GM23338 (cell line): ENCODE measurements around the gene CYP3A5. TPM values are rescaled to one million over a fixed set of nuclear protein-coding genes. Genes with fewer than 3 reads are reported as not detected.

Experiments
- ATAC-seq: fragments of 200-7000 bp; cut with Tn5 transposase; 3 replicates; pipeline ENCODE4 v1.9.1; 2020
- DNase-seq: peaks from one replicate; pipeline ENCODE4 v3.0.0-alpha.2; 2015; ENCODE audit warnings: low spot score
- H2AFZ ChIP-seq: fragments of 200-600 bp; sonication (generic); 2 replicates; pipeline ENCODE4 v1.8.0; 2016; ENCODE audit warnings: antibody characterized with exemption, mild to moderate bottlenecking, moderate library complexity
- H3F3A ChIP-seq: fragments of 200-600 bp; sonication (generic); replicated peaks from 2 replicates; pipeline ENCODE4 v1.8.0; 2017; ENCODE audit warnings: antibody characterized with exemption, mixed run types, low read depth
- H3K27ac ChIP-seq: fragments of 200-600 bp; sonication (generic); 2 replicates; pipeline ENCODE4 v1.6.1; 2016; ENCODE audit warnings: low read depth
- H3K27me3 ChIP-seq: fragments of 200-600 bp; sonication (generic); 2 replicates; pipeline ENCODE4 v1.8.0; 2016; ENCODE audit warnings: mild to moderate bottlenecking, mixed run types, moderate library complexity; ENCODE audit not compliant: insufficient read depth
- H3K36me3 ChIP-seq: fragments of 200-600 bp; sonication (generic); 2 replicates; pipeline ENCODE4 v1.8.0; 2016; ENCODE audit warnings: mild to moderate bottlenecking; ENCODE audit not compliant: insufficient read depth
- H3K4me1 ChIP-seq: fragments of 200-600 bp; sonication (generic); 2 replicates; pipeline ENCODE4 v1.8.0; 2016; ENCODE audit warnings: mild to moderate bottlenecking, moderate library complexity; ENCODE audit not compliant: insufficient read depth
- H3K4me2 ChIP-seq: fragments of 200-600 bp; sonication (generic); 2 replicates; pipeline ENCODE4 v1.7.1; 2017; ENCODE audit warnings: mixed run types
- H3K4me3 ChIP-seq: fragments of 200-600 bp; sonication (generic); 2 replicates; pipeline ENCODE4 v1.6.1; 2016; ENCODE audit warnings: mixed run types
- H3K79me2 ChIP-seq: fragments of 200-600 bp; sonication (generic); replicated peaks from 2 replicates; pipeline ENCODE4 v1.8.0; 2017; ENCODE audit warnings: mild to moderate bottlenecking; ENCODE audit not compliant: insufficient read depth
- H3K9me2 ChIP-seq: fragments of 200-600 bp; sonication (generic); 2 replicates; pipeline ENCODE4 v1.8.0; 2017; ENCODE audit not compliant: insufficient read depth
- H4K20me1 ChIP-seq: fragments of 200-600 bp; sonication (generic); replicated peaks from 2 replicates; pipeline ENCODE4 v1.8.0; 2017; ENCODE audit warnings: mild to moderate bottlenecking; ENCODE audit not compliant: insufficient read depth
- H3K27ac Mint-ChIP-seq: 2 replicates; pipeline ENCODE4 v1.8.0; 2020; ENCODE audit warnings: inconsistent platforms, mild to moderate bottlenecking, moderate library complexity, mixed read lengths
- H3K27me3 Mint-ChIP-seq: 3 replicates; pipeline ENCODE4 v1.8.0; 2022; ENCODE audit warnings: low read depth, mild to moderate bottlenecking, moderate library complexity, mixed read lengths, inconsistent platforms; ENCODE audit not compliant: insufficient read depth, poor library complexity
- H3K36me3 Mint-ChIP-seq: 3 replicates; pipeline ENCODE4 v1.8.0; 2021; ENCODE audit warnings: low read depth, mild to moderate bottlenecking, inconsistent platforms, moderate library complexity, mixed read lengths
- H3K4me1 Mint-ChIP-seq: 3 replicates; pipeline ENCODE4 v1.8.0; 2020; ENCODE audit warnings: mild to moderate bottlenecking, inconsistent platforms, mixed read lengths
- H3K4me3 Mint-ChIP-seq: 3 replicates; pipeline ENCODE4 v1.8.0; 2021; ENCODE audit warnings: moderate library complexity, mild to moderate bottlenecking, inconsistent platforms, mixed read lengths
- H3K9me3 Mint-ChIP-seq: 3 replicates; pipeline ENCODE4 v1.8.0; 2020; ENCODE audit warnings: moderate library complexity, mild to moderate bottlenecking, inconsistent platforms, mixed read lengths
- CREB1 ChIP-seq: fragments of 250-450 bp; sonication (Bioruptor Pico); IDR thresholded peaks from 2 replicates; pipeline ENCODE4 v1.5.0; 2020; ENCODE audit warnings: low read depth, mild to moderate bottlenecking, moderate library complexity
- CTCF ChIP-seq, 2 experiments: fragments of 200-600 bp in 1 of 2; sonication (generic) in 1 of 2; conservative IDR thresholded peaks; 2 replicates each; pipeline versions ENCODE4 v1.5.1 to v1.6.1; 2016 to 2017; ENCODE audit warnings: antibody characterized with exemption in 2 of 2, low read depth in 2 of 2, mild to moderate bottlenecking in 2 of 2, moderate library complexity in 1 of 2
- EZH2phosphoT487 ChIP-seq: fragments of 200-600 bp; sonication (generic); IDR thresholded peaks from one replicate; pipeline ENCODE4 v1.8.1; 2018; ENCODE audit warnings: antibody characterized with exemption; ENCODE audit not compliant: unreplicated experiment
- REST ChIP-seq: IDR thresholded peaks from one replicate; pipeline ENCODE4 v1.6.1; 2018; ENCODE audit warnings: antibody characterized with exemption; ENCODE audit not compliant: unreplicated experiment
- STAT1 ChIP-seq: IDR thresholded peaks from one replicate; pipeline ENCODE4 v1.6.1; 2016; ENCODE audit warnings: antibody characterized with exemption; ENCODE audit not compliant: unreplicated experiment
- ZNF331 ChIP-seq: fragments of 250-450 bp; sonication (Bioruptor Pico); IDR thresholded peaks from 2 replicates; pipeline ENCODE4 v1.5.0; 2020; ENCODE audit warnings: low read depth, mild to moderate bottlenecking, moderate library complexity
- polyA plus RNA-seq: library from polyadenylated mRNA; unstranded; fragments of >200 nt; fragmentation: Nextera tagmentation; extraction: Ambion mirVana; gene quantifications from 2 replicates; pipeline ENCODE4 v1.2.1, GENCODE V29; 2016
- total RNA-seq: library from RNA; depleted of rRNA; stranded (reverse); fragments of >200 nt; shearing (Covaris generic); gene quantifications from 2 replicates; pipeline ENCODE4 v1.2.3, GENCODE V29; 2014

Gene CYP3A5
- total and polyA plus RNA-seq, 2 experiments from 2014 or later: 1.2 TPM; not detected in 1

- TF ChIP-seq CTCF (conservative IDR thresholded peaks at IDR 0.05; ENCODE audit: low read depth in 2 of 2): no peak
- TF ChIP-seq ZNF331: no peak
Measured at GRCh38 chr7:99623091-99623693, 56.6 kb downstream of the CYP3A5 start (continued).

- no peak for ATAC-seq
Measured at GRCh38 chr7:99622596-99622995, 57.2 kb downstream of the CYP3A5 start.

GRCh38 chr7:99621271-99621670 lies 58.5 kb downstream of the CYP3A5 start:
- ATAC-seq (no peak), DNase-seq (no peak)
- Histone ChIP-seq H3K4me1 (peaks cover 5% of the 10 kb centered on the region; the same call in 1 of the 2 replicates), H3F3A (no peaks in the 10 kb centered on the region), H3K36me3 (peaks cover 12% of the 10 kb centered on the region), H3K27me3 (no peaks in the 10 kb centered on the region), H2AFZ (no peak overlapping the region), H3K4me3 (no peak overlapping the region), H3K27ac (no peak overlapping the region), H4K20me1 (peaks cover 9% of the 10 kb centered on the region), H3K9me2 (no peaks in the 10 kb centered on the region), H3K4me2 (no peak overlapping the region), H3K79me2 (peaks cover 20% of the 10 kb centered on the region)
- H3K27ac Mint-ChIP-seq: no peak overlapping the region
- no peak overlapping the region for H3K4me3 Mint-ChIP-seq
- H3K36me3 Mint-ChIP-seq: peaks cover 83% of the 10 kb centered on the region
- no peaks in the 10 kb centered on the region for H3K9me3 Mint-ChIP-seq
- H3K4me1 Mint-ChIP-seq: peaks cover 9% of the 10 kb centered on the region
- H3K27me3 Mint-ChIP-seq: peaks cover 23% of the 10 kb centered on the region
- TF ChIP-seq REST: no peak

More at GRCh38 chr7:99622596-99622995, 57.2 kb downstream of the CYP3A5 start:
- Histone ChIP-seq H3K79me2 (peaks cover 12% of the 10 kb centered on the region), H3F3A (no peaks in the 10 kb centered on the region), H4K20me1 (peaks cover 15% of the 10 kb centered on the region), H3K4me1 (peaks cover 2% of the 10 kb centered on the region; the same call in 1 of the 2 replicates), H3K4me3 (no peak overlapping the region), H3K9me2 (no peaks in the 10 kb centered on the region), H3K27ac (no peak overlapping the region), H3K27me3 (no peaks in the 10 kb centered on the region), H3K4me2 (no peak overlapping the region), H2AFZ (no peak overlapping the region), H3K36me3 (peaks cover 21% of the 10 kb centered on the region)
- peaks cover 18% of the 10 kb centered on the region for H3K27me3 Mint-ChIP-seq
- no peak overlapping the region for H3K4me3 Mint-ChIP-seq
- H3K27ac Mint-ChIP-seq: no peak overlapping the region
- H3K9me3 Mint-ChIP-seq: no peaks in the 10 kb centered on the region
- H3K36me3 Mint-ChIP-seq: peaks cover 94% of the 10 kb centered on the region
- TF ChIP-seq EZH2phosphoT487 (no peak), STAT1 (no peak), CREB1 (CRISPR knock-in tag) (no peak), CTCF (conservative IDR thresholded peaks at IDR 0.05; ENCODE audit: low read depth in 2 of 2) (no peak)
- H3K4me1 Mint-ChIP-seq: peaks cover 7% of the 10 kb centered on the region
- no peak for DNase-seq
